MCF 10A (cell line): Measurements from ENCODE around the gene APBB1. TPM values are rescaled to one million over a fixed set of nuclear protein-coding genes. Genes with fewer than 3 reads are reported as not detected.
A peak's percentile ranks its signal among the peaks of the same experiment; 100 is the strongest.

ENCODE experiments used
- BruUV-seq: library from RNA; stranded (reverse); fragments of 400-500 nt; replicated peaks from 2 replicates; lab custom pipeline; 2021; lab: Mats Ljungman, UMichigan
- CTCF ChIA-PET: fragments of 300-600 bp; sonication (Branson Sonifier 250); formaldehyde crosslinking; extraction: SDS; loops from one replicate; lab custom pipeline; 2021; ENCODE audit warnings: antibody characterized with exemption, inconsistent platforms; lab: Yijun Ruan, JAX
- POLR2A ChIA-PET: fragments of 300-600, 350-650 bp; sonication (Branson Sonifier 250); formaldehyde crosslinking; extraction: SDS; loops from one replicate; lab custom pipeline; 2020; ENCODE audit warnings: antibody characterized with exemption, inconsistent platforms; lab: Yijun Ruan, JAX
- DNase-seq: peaks from one replicate; pipeline ENCODE4 v3.0.0-alpha.2; 2018; ENCODE audit not compliant: unreplicated experiment
- H3K27ac Mint-ChIP-seq: one replicate; pipeline ENCODE4 v1.8.0; 2022; ENCODE audit warnings: mild to moderate bottlenecking, low read depth, mixed read lengths; ENCODE audit not compliant: unreplicated experiment
- H3K27me3 Mint-ChIP-seq: one replicate; pipeline ENCODE4 v1.8.0; 2022; ENCODE audit warnings: mixed read lengths; ENCODE audit not compliant: insufficient read depth, unreplicated experiment
- H3K36me3 Mint-ChIP-seq: one replicate; pipeline ENCODE4 v1.8.0; 2022; ENCODE audit warnings: mild to moderate bottlenecking, moderate library complexity, mixed read lengths; ENCODE audit not compliant: insufficient read depth, unreplicated experiment
- H3K4me1 Mint-ChIP-seq: one replicate; pipeline ENCODE4 v1.8.0; 2022; ENCODE audit warnings: mixed read lengths; ENCODE audit not compliant: insufficient read depth, unreplicated experiment
- H3K4me3 Mint-ChIP-seq: one replicate; pipeline ENCODE4 v1.8.0; 2022; ENCODE audit warnings: mild to moderate bottlenecking, moderate library complexity, mixed read lengths; ENCODE audit not compliant: unreplicated experiment
- H3K9me3 Mint-ChIP-seq: one replicate; pipeline ENCODE4 v1.8.0; 2022; ENCODE audit warnings: mixed read lengths; ENCODE audit not compliant: unreplicated experiment
- intact Hi-C: fragments of 100-400 bp; cut with micrococcal nuclease; formaldehyde crosslinking; loops from 2 replicates; pipeline ENCODE4 v1.14.1; 2022
- total RNA-seq: library from RNA; stranded (reverse); gene quantifications from 2 replicates; pipeline ENCODE4 v1.2.3, GENCODE V29; 2022
- TF ChIP-seq, protein P1 (sequence below): fragments of 200-600 bp; IDR thresholded peaks from one replicate; pipeline ENCODE4 v1.8.0; 2022; ENCODE audit warnings: antibody characterized with exemption, mild to moderate bottlenecking; ENCODE audit not compliant: unreplicated experiment

APBB1 gene
- total RNA-seq, 1 experiment from 2014 or later, result 0.89 TPM

DNA sequence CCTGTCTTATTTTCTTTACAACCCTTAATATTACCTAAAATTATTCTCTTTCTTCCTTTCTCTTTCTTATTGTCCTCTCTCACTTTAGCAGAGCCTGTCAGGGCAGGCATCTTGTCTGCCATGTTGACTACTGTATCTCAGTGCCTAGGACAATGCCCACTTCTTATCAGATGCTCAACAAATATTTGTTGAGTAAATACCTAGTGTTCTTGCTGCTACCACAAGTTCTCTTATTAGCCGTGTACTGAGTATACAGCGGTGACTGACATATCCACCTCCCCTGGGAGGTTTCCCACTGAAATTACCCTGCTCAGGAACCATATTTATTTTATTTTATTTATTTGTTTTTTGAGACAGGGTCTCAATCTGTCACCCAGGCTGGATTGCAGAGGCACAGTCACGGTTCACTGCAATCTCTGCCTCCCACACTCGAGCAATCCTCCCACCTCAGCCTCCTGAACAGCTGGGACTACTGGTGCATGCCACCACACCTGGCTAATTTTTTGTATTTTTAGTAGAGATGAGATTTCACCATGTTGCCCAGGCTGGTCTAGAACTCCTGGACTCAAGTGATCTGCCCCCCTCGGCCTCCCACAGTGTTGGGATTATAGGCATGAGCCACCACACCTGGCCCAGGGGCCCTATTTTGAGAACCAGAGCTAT lies 15.2 kb upstream of the APBB1 start:
- Mint-ChIP-seq H3K27me3 (no peaks in the 10 kb centered on the region), H3K4me3 (no peak overlapping the region), H3K9me3 (no peaks in the 10 kb centered on the region), H3K27ac (no peak overlapping the region), H3K4me1 (peaks cover 12% of the 10 kb centered on the region), H3K36me3 (no peaks in the 10 kb centered on the region)
- DNase-seq, result no peak
- BruUV-seq, result no TSS peak
- intact Hi-C loops, result no loop called here
- POLR2A ChIA-PET, result no interaction called here
- TF ChIP-seq, protein P1, sequence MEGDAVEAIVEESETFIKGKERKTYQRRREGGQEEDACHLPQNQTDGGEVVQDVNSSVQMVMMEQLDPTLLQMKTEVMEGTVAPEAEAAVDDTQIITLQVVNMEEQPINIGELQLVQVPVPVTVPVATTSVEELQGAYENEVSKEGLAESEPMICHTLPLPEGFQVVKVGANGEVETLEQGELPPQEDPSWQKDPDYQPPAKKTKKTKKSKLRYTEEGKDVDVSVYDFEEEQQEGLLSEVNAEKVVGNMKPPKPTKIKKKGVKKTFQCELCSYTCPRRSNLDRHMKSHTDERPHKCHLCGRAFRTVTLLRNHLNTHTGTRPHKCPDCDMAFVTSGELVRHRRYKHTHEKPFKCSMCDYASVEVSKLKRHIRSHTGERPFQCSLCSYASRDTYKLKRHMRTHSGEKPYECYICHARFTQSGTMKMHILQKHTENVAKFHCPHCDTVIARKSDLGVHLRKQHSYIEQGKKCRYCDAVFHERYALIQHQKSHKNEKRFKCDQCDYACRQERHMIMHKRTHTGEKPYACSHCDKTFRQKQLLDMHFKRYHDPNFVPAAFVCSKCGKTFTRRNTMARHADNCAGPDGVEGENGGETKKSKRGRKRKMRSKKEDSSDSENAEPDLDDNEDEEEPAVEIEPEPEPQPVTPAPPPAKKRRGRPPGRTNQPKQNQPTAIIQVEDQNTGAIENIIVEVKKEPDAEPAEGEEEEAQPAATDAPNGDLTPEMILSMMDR, result no peak
- CTCF ChIA-PET, result interaction anchor here (0.6 to 6.9 kb wide), 5 partner anchors 9 to 1137 kb away, joined by 3 to 55 read pairs (median 10); partner anchors contain the start of gene HPX

DNA sequence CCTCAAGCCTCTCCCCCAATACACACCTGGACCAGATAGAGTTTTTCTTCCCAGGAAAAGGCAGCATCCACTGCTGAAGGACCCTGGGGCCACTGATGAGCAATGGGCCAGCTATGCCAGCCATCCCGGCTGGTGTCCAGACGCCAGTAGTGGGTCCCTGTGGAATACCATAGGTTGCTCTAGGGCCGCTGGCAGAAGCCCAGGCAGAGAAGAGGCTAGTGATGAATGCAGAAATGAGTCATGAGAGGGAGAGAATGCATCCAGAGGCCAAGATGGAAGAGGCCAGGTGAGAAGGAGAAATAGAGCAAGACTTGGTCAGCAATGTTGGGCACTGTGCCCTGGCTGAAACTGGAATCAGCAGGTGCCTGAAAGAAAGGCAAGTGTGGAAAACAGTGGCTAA lies 13.0 kb upstream of the APBB1 start:
- no peak overlapping the region for H3K4me3 Mint-ChIP-seq
- H3K27ac Mint-ChIP-seq, result no peak overlapping the region
- intact Hi-C loops, result loop anchor here (1.0 kb wide), 1 partner anchor 42 kb away; the partner anchor contains the start of gene SMPD1
- BruUV-seq, result no TSS peak
- H3K9me3 Mint-ChIP-seq, result no peaks in the 10 kb centered on the region
- peaks cover 12% of the 10 kb centered on the region for H3K4me1 Mint-ChIP-seq
- peak; percentile 98 for DNase-seq
- H3K36me3 Mint-ChIP-seq, result no peaks in the 10 kb centered on the region
- POLR2A ChIA-PET, result interaction anchor here (1.3 to 1.6 kb wide), 2 partner anchors 12 to 42 kb away, joined by 3 to 6 read pairs; partner anchors contain the start of gene SMPD1
- H3K27me3 Mint-ChIP-seq, result no peaks in the 10 kb centered on the region
- TF ChIP-seq, protein P1, result no peak
- CTCF ChIA-PET, result interaction anchor here (0.6 to 6.9 kb wide), 4 partner anchors 11 to 68 kb away, joined by 3 to 55 read pairs (median 4); partner anchors contain the start of gene HPX

DNA sequence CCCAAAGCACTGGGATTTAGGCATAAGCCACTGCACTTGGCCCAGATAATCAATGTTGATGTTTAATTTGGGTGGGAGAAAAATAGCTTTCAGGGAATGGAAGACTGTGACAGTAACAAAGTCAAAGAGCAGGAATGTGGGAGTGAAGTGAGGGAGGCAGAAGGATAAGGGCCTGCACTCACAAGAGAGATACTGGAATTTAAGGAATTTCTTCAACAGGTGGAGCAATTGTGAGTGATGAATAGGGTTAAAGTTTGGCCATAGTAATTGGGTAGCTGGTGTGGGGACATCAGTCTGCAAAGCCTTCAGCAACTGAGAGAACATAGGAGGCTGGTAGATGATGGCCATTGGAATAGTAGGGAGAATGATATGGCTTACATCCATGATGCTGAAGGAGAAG lies 8.6 kb upstream of the APBB1 start:
- Mint-ChIP-seq H3K9me3 (no peaks in the 10 kb centered on the region), H3K4me3 (no peak overlapping the region), H3K4me1 (peaks cover 8% of the 10 kb centered on the region), H3K27ac (no peak overlapping the region), H3K36me3 (no peaks in the 10 kb centered on the region), H3K27me3 (peaks cover 40% of the 10 kb centered on the region)
- intact Hi-C loops, result no loop called here
- BruUV-seq, result no TSS peak
- POLR2A ChIA-PET, result no interaction called here
- no peak for DNase-seq
- TF ChIP-seq, protein P1, result no peak
- CTCF ChIA-PET, result interaction anchor here (0.7 to 3.0 kb wide), 5 partner anchors 10 to 49 kb away, joined by 3 to 22 read pairs (median 4); no protein-coding TSS in a partner anchor

DNA sequence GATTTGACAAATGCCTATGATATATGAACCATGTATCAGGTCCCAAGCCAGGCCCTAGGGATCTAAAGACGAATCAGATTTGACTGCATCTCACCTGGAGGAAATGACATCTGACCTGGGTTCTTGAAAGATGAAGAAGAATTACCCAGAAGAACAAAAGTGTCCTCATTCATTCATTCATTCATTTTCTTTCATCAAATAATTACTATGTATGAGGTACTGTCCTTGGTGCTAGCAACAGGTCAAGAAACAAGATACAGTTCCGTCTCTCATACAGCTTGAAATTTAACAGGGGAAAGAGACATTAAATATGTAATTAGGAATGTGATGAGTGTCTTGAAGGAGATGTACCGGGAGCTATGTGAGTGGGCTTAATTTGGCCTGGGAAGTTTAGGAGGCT lies 1.8 kb upstream of the APBB1 start:
- intact Hi-C loops, result no loop called here
- H3K27ac Mint-ChIP-seq, result no peak overlapping the region
- peak overlapping the region; percentile 22 for H3K4me3 Mint-ChIP-seq
- BruUV-seq, result no TSS peak
- H3K9me3 Mint-ChIP-seq, result no peaks in the 10 kb centered on the region
- no peaks in the 10 kb centered on the region for H3K4me1 Mint-ChIP-seq
- H3K27me3 Mint-ChIP-seq, result peaks cover 53% of the 10 kb centered on the region
- ChIA-PET POLR2A (interaction anchor here (0.6 kb wide), 1 partner anchor 191 kb away, joined by 3 read pairs; the partner anchor contains the start of gene TAF10), CTCF (interaction anchor here (0.6 to 5.9 kb wide), 6 partner anchors 9 to 41 kb away, joined by 4 to 38 read pairs (median 5); partner anchors contain the start of gene HPX)
- H3K36me3 Mint-ChIP-seq, result no peaks in the 10 kb centered on the region
- TF ChIP-seq, protein P1, result no peak
- no peak for DNase-seq
